Stomach smooth muscle (tissue), 2 donors: Measurements from ENCODE around the gene ENOSF1.

Source experiments
- H3K27ac ChIP-seq: one replicate; pipeline ENCODE4 v1.7.0; 2013; ENCODE audit warnings: mild to moderate bottlenecking, low read length, inconsistent platforms
- H3K27me3 ChIP-seq, 2 donors: one replicate each; pipeline ENCODE4 v1.7.0; 2013; ENCODE audit warnings: low read length in 2 of 2; ENCODE audit not compliant: insufficient read depth in 2 of 2, control insufficient read depth in 1 of 2
- H3K36me3 ChIP-seq, 2 donors: one replicate each; pipeline ENCODE4 v1.7.0; 2013; ENCODE audit warnings: low read length in 2 of 2; ENCODE audit not compliant: control insufficient read depth in 2 of 2, insufficient read depth in 2 of 2
- H3K4me1 ChIP-seq: one replicate; pipeline ENCODE4 v1.7.0; 2013; ENCODE audit warnings: low read length; ENCODE audit not compliant: control insufficient read depth, insufficient read depth
- H3K4me3 ChIP-seq, 2 donors: one replicate each; pipeline ENCODE4 v1.7.0; 2013; ENCODE audit warnings: low read length in 2 of 2
- H3K9ac ChIP-seq, 2 donors: one replicate each; pipeline ENCODE4 v1.7.0; 2013; ENCODE audit warnings: low read length in 2 of 2, mild to moderate bottlenecking in 1 of 2
- H3K9me3 ChIP-seq, 2 donors: one replicate each; pipeline ENCODE4 v1.7.0; 2013; ENCODE audit warnings: low read length in 2 of 2; ENCODE audit not compliant: control insufficient read depth in 2 of 2
- donor health status: healthy.
- donor health status: Pancreatic carcinoma.

Gene ENOSF1

GRCh38 chr18:675307-675706 lies 37.1 kb downstream of the ENOSF1 start:
- H3K9me3 ChIP-seq, result no peaks in the 10 kb centered on the region
- H3K27me3 ChIP-seq, result no peaks in the 10 kb centered on the region
- no peak overlapping the region for H3K9ac ChIP-seq
- H3K4me1 ChIP-seq, result peaks cover 42% of the 10 kb centered on the region
- H3K36me3 ChIP-seq, result peaks cover 15 to 24% of the 10 kb centered on the region in 2 donors
- peak overlapping the region; percentile 31 for H3K27ac ChIP-seq
- H3K4me3 ChIP-seq, result no peak overlapping the region

GRCh38 chr18:673769-674168 lies 38.7 kb downstream of the ENOSF1 start:
- Histone ChIP-seq H3K36me3 (peaks cover 11 to 22% of the 10 kb centered on the region in 2 donors), H3K27ac (no peak overlapping the region), H3K27me3 (no peaks in the 10 kb centered on the region), H3K4me3 (peak overlapping the region in 1 of 2 donors; percentile 20), H3K4me1 (peaks cover 41% of the 10 kb centered on the region), H3K9me3 (no peaks in the 10 kb centered on the region), H3K9ac (no peak overlapping the region)

DNA sequence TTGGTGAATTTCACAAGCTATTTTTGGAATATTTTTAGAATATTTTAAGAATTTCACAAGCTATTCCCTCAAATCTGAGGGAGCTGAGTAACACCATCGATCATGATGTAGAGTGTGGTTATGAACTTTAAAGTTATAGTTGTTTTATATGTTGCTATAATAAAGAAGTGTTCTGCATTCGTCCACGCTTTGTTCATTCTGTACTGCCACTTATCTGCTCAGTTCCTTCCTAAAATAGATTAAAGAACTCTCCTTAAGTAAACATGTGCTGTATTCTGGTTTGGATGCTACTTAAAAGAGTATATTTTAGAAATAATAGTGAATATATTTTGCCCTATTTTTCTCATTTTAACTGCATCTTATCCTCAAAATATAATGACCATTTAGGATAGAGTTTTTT lies 39.1 kb downstream of the ENOSF1 start:
- no peaks in the 10 kb centered on the region for H3K27me3 ChIP-seq
- peak overlapping the region; percentile 41 for H3K27ac ChIP-seq
- peaks cover 11 to 22% of the 10 kb centered on the region in 2 donors for H3K36me3 ChIP-seq

DNA sequence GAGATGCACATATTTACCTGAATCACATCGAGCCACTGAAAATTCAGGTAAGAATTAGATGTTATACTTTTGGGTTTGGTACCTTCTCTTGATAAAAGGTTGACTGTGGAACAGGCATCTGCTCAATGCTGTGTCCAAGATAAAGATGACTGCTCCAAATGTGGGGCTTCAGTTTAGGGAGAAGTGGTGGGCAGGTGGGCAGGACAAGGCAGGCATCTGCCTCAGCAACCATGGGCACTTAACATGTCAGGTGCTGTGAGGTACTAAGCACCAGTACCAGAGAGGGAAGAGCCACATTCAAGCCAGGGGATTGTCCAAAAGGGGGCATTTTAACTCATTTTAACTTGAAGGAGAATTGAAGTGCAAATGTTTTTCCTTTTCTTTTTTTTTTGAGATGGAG lies 41.0 kb downstream of the ENOSF1 start:
- H3K36me3 ChIP-seq, result peaks cover 11 to 18% of the 10 kb centered on the region in 2 donors
- H3K4me3 ChIP-seq, result no peak overlapping the region
- no peak overlapping the region for H3K27ac ChIP-seq
- H3K27me3 ChIP-seq, result no peaks in the 10 kb centered on the region
- H3K9me3 ChIP-seq, result no peaks in the 10 kb centered on the region
- H3K4me1 ChIP-seq, result peaks cover 21% of the 10 kb centered on the region
- no peak overlapping the region for H3K9ac ChIP-seq

More for the DNA sequence above, 39.1 kb downstream of the ENOSF1 start:
- peaks cover 37% of the 10 kb centered on the region for H3K4me1 ChIP-seq
- no peak overlapping the region for H3K9ac ChIP-seq
- H3K4me3 ChIP-seq, result no peak overlapping the region
- no peaks in the 10 kb centered on the region for H3K9me3 ChIP-seq

- Histone ChIP-seq H3K4me1 (peaks cover 19% of the 10 kb centered on the region), H3K27me3 (no peaks in the 10 kb centered on the region), H3K36me3 (peaks cover 11 to 18% of the 10 kb centered on the region in 2 donors), H3K9ac (no peak overlapping the region), H3K27ac (peak overlapping the region; percentile 6), H3K4me3 (no peak overlapping the region), H3K9me3 (no peaks in the 10 kb centered on the region)
Measured at GRCh38 chr18:670522-670921, 41.9 kb downstream of the ENOSF1 start.

DNA sequence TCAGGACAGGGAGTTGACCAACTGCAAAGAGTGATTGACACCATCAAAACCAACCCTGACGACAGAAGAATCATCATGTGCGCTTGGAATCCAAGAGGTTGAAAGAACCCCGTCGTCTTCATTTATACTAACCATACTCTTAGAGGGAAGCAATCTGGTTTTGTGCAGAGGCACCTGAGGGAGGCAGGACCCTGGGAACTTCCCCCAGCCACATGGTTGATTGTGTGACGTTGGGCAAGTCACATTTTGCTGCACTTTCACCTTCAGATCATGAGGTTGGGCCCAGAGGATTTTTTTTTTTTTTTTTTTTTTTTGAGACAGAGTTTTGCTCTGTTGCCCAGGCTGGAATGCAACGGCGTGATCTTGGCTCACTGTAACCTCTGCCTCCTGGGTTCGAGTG lies 43.4 kb downstream of the ENOSF1 start:
- Histone ChIP-seq H3K36me3 (peaks cover 11 to 14% of the 10 kb centered on the region in 2 donors), H3K9me3 (no peaks in the 10 kb centered on the region), H3K27ac (no peak overlapping the region), H3K4me3 (no peak overlapping the region), H3K27me3 (no peaks in the 10 kb centered on the region), H3K9ac (no peak overlapping the region), H3K4me1 (peaks cover 8% of the 10 kb centered on the region)

- Histone ChIP-seq H3K9ac (no peak overlapping the region), H3K27ac (no peak overlapping the region), H3K27me3 (no peaks in the 10 kb centered on the region), H3K9me3 (no peaks in the 10 kb centered on the region), H3K36me3 (peaks cover 11 to 14% of the 10 kb centered on the region in 2 donors), H3K4me3 (no peak overlapping the region), H3K4me1 (peaks cover 8% of the 10 kb centered on the region)
Measured at GRCh38 chr18:668260-668659, 44.2 kb downstream of the ENOSF1 start.

DNA sequence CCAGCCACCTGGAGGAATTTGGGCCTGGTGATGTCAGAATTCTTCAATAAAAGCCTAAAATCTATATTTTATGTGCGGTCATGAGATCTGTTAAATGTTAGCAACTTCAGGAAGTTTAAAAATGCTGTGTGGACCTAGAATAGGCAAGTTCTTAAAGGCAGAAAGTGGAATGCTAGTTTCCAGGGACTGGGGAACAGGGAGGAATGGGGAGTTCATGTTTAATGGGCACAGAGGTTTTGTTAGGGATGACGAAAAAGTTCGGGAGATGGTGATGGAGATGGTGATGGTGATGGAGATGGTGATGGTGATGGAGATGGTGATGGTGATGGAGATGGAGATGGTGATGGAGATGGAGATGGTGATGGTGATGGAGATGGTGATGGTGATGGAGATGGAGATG lies 45.8 kb downstream of the ENOSF1 start:
- Histone ChIP-seq H3K9me3 (no peaks in the 10 kb centered on the region), H3K36me3 (peaks cover 8 to 10% of the 10 kb centered on the region in 2 donors), H3K9ac (no peak overlapping the region), H3K4me3 (no peak overlapping the region), H3K27ac (no peak overlapping the region), H3K4me1 (no peaks in the 10 kb centered on the region), H3K27me3 (no peaks in the 10 kb centered on the region)

- Histone ChIP-seq H3K9ac (no peak overlapping the region), H3K9me3 (no peaks in the 10 kb centered on the region), H3K4me1 (no peaks in the 10 kb centered on the region), H3K4me3 (no peak overlapping the region), H3K36me3 (peaks cover 8 to 10% of the 10 kb centered on the region in 2 donors), H3K27ac (no peak overlapping the region), H3K27me3 (no peaks in the 10 kb centered on the region)
Measured at GRCh38 chr18:666177-666576, 46.3 kb downstream of the ENOSF1 start.

DNA sequence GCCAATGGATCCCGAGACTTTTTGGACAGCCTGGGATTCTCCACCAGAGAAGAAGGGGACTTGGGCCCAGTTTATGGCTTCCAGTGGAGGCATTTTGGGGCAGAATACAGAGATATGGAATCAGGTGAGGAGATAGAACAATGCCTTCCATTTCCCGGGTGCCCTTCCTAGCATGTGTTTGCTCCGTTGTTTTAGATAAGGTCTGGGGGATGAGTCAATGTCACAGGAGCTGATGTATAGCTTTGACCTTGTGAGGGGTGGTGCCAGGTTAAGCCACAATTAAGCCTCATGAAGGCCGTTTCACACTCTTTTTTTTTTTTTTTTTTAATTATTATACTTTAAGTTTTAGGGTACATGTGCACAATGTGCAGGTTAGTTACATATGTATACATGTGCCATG lies 50.2 kb downstream of the ENOSF1 start:
- no peak overlapping the region for H3K27ac ChIP-seq
- no peaks in the 10 kb centered on the region for H3K9me3 ChIP-seq
- H3K9ac ChIP-seq, result no peak overlapping the region
- H3K4me1 ChIP-seq, result peaks cover 12% of the 10 kb centered on the region
- H3K36me3 ChIP-seq, result no peaks in the 10 kb centered on the region
- H3K27me3 ChIP-seq, result peaks cover 0 to 7% of the 10 kb centered on the region in 2 donors
- H3K4me3 ChIP-seq, result no peak overlapping the region

GRCh38 chr18:659597-659996 lies 52.8 kb downstream of the ENOSF1 start:
- Histone ChIP-seq H3K4me1 (peaks cover 13% of the 10 kb centered on the region), H3K36me3 (no peaks in the 10 kb centered on the region), H3K9me3 (no peaks in the 10 kb centered on the region), H3K9ac (no peak overlapping the region), H3K27ac (no peak overlapping the region), H3K4me3 (no peak overlapping the region), H3K27me3 (peaks cover 0 to 12% of the 10 kb centered on the region in 2 donors)
